PC-3 (cell line): ENCODE measurements around the gene HOOK2.

ENCODE experiments used
- CTCF ChIP-seq: fragments of 300-600 bp; sonication (generic); conservative IDR thresholded peaks from 2 replicates; pipeline ENCODE4 v1.5.1; 2017; ENCODE audit warnings: antibody characterized with exemption, low read depth, mild to moderate bottlenecking, low read length
- EZH2 ChIP-seq: fragments of 300-600 bp; sonication (generic); IDR thresholded peaks from one replicate; pipeline ENCODE4 v1.6.1; 2017; ENCODE audit warnings: antibody characterized with exemption, mild to moderate bottlenecking, low read length; ENCODE audit not compliant: unreplicated experiment
- EZH2phosphoT487 ChIP-seq: fragments of 300-600 bp; sonication (generic); IDR thresholded peaks from 2 replicates; pipeline ENCODE4 v1.6.1; 2018; ENCODE audit warnings: mild to moderate bottlenecking, antibody characterized with exemption, low read length, borderline replicate concordance

- TF ChIP-seq CTCF = no peak
- no peak for TF ChIP-seq EZH2phosphoT487
- no peak for TF ChIP-seq EZH2
Observed at GRCh38 chr19:12730064-12730463, 45.3 kb downstream of the HOOK2 start.
